Medulla oblongata (tissue), 1 donor: ENCODE data around the gene DNAJC16.

Experiments used
- DNase-seq: peaks from one replicate; pipeline ENCODE4 v3.0.0-alpha.2; 2015; ENCODE audit errors: extremely low spot score

Gene DNAJC16

GRCh38 chr1:15620902-15621682, 94.4 kb downstream of the DNAJC16 start:
- no peak for DNase-seq

- DNase-seq: no peak
Observed at GRCh38 chr1:15621975-15622374, 95.3 kb downstream of the DNAJC16 start.

- DNase-seq: no peak
Observed at GRCh38 chr1:15622712-15623373, 96.2 kb downstream of the DNAJC16 start.

GRCh38 chr1:15623435-15623834, 96.8 kb downstream of the DNAJC16 start:
- DNase-seq: no peak

- no peak for DNase-seq
Observed at GRCh38 chr1:15624133-15624714, 97.6 kb downstream of the DNAJC16 start.

- no peak for DNase-seq
Observed at GRCh38 chr1:15625056-15625917, 98.6 kb downstream of the DNAJC16 start.
